Measurements from ENCODE around the gene VSNL1.

Gene VSNL1

DNA sequence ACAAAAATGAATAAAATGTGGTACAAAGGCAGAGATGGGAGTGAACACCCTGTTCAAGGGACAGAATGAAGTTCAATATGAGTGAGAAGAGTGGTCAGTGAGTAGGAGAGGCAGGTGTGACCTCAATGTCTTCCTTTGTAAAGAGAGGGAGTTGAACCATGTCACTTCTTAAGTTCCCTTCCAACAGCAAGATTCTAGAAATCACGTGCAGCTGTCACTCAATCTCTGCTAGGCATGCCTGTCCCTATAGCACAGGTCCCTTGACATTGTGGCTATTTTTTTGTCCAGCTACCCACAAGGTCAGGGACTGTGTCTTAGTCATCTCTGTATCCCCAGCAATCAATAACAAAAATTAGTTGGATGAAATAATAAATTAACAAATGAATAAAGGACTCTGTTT lies 66.9 kb downstream of the VSNL1 start:
- H4K20me1 ChIP-seq, result no peaks in the 10 kb centered on the region
- no peaks in the 10 kb centered on the region for H3K27me3 ChIP-seq
- H3K4me2 ChIP-seq, result no peak overlapping the region
- H3K36me3 ChIP-seq, result no peaks in the 10 kb centered on the region
- no peak overlapping the region for H3K9ac ChIP-seq
- TF ChIP-seq Cebpa-rat (IDR thresholded peaks at IDR 0.05), result no peak
- H3K4me3 ChIP-seq, result no peak overlapping the region
- no peaks in the 10 kb centered on the region for H3K4me1 ChIP-seq
- no peak overlapping the region for H3K27ac ChIP-seq
- no peaks in the 10 kb centered on the region for H3K9me3 ChIP-seq

DNA sequence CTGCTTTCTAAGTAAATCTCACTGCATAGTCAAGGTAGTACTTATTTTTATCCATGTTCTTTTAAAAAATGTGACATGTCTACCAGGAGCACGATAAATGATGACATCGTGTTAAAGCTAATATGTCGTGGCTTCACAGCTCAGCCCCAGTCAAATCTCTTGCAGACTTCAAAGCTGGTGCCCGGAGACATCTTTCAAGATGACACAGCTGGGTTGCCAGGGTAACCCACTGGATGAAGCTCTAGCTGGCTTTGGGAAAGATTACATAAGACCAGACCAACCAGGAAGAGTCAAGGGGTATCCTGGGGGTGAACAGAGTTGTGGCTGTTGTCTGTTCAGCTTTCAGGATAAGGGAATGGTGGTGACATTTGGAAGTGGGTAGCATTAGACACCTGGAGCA lies 67.8 kb downstream of the VSNL1 start:
- TF ChIP-seq Cebpa-rat (IDR thresholded peaks at IDR 0.05), result no peak
- Histone ChIP-seq H3K4me2 (no peak overlapping the region), H3K4me1 (no peaks in the 10 kb centered on the region), H3K27ac (no peak overlapping the region), H3K9me3 (no peaks in the 10 kb centered on the region), H3K36me3 (no peaks in the 10 kb centered on the region), H3K9ac (no peak overlapping the region), H4K20me1 (no peaks in the 10 kb centered on the region), H3K4me3 (no peak overlapping the region), H3K27me3 (no peaks in the 10 kb centered on the region)

- H3K36me3 ChIP-seq, result no peaks in the 10 kb centered on the region
- no peak overlapping the region for H3K4me3 ChIP-seq
- no peak overlapping the region for H3K9ac ChIP-seq
- no peaks in the 10 kb centered on the region for H4K20me1 ChIP-seq
- no peaks in the 10 kb centered on the region for H3K4me1 ChIP-seq
- H3K27ac ChIP-seq, result no peak overlapping the region
- no peak overlapping the region for H3K4me2 ChIP-seq
- TF ChIP-seq Cebpa-rat (IDR thresholded peaks at IDR 0.05), result no peak
- H3K9me3 ChIP-seq, result no peaks in the 10 kb centered on the region
- H3K27me3 ChIP-seq, result no peaks in the 10 kb centered on the region
Measured at GRCh38 chr2:17610521-17610920, 70.0 kb downstream of the VSNL1 start.

GRCh38 chr2:17611036-17611435 lies 70.5 kb downstream of the VSNL1 start:
- no peaks in the 10 kb centered on the region for H3K27me3 ChIP-seq
- no peaks in the 10 kb centered on the region for H4K20me1 ChIP-seq
- no peak overlapping the region for H3K4me3 ChIP-seq
- H3K36me3 ChIP-seq, result no peaks in the 10 kb centered on the region
- TF ChIP-seq Cebpa-rat (IDR thresholded peaks at IDR 0.05), result no peak
- H3K27ac ChIP-seq, result no peak overlapping the region
- H3K9me3 ChIP-seq, result no peaks in the 10 kb centered on the region
- no peak overlapping the region for H3K4me2 ChIP-seq
- peaks cover 4% of the 10 kb centered on the region; the same call in 1 of the 2 replicates for H3K4me1 ChIP-seq
- no peak overlapping the region for H3K9ac ChIP-seq

- no peaks in the 10 kb centered on the region for H3K27me3 ChIP-seq
- TF ChIP-seq Cebpa-rat (IDR thresholded peaks at IDR 0.05), result no peak
- no peaks in the 10 kb centered on the region for H3K36me3 ChIP-seq
- no peak overlapping the region for H3K9ac ChIP-seq
- no peak overlapping the region for H3K4me2 ChIP-seq
- H3K4me3 ChIP-seq, result no peak overlapping the region
- no peaks in the 10 kb centered on the region for H3K9me3 ChIP-seq
- peaks cover 9% of the 10 kb centered on the region; the same call in 1 of the 2 replicates for H3K4me1 ChIP-seq
- no peaks in the 10 kb centered on the region for H4K20me1 ChIP-seq
- H3K27ac ChIP-seq, result no peak overlapping the region
Measured at GRCh38 chr2:17614174-17614930, 73.9 kb downstream of the VSNL1 start.

DNA sequence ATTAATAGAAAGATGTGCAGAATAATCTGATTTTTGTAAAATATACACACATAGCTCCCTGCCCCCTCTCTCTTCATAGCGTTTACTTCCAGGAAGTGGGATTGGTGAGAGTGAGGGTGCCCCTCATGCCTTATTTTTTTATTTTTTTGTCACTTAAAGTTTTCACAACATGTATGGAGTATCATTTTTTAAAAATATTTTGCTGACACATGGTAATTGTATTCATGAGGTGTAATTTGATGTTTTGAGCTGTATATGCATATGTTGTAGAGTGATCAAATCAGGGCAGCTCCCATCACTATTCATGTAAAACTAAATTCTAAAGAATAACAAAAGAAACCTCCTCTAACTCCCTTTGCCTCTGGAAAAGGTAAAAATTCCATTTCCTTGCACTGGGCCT lies 74.7 kb downstream of the VSNL1 start:
- Histone ChIP-seq H3K27ac (no peak overlapping the region), H3K27me3 (no peaks in the 10 kb centered on the region), H3K4me1 (peaks cover 9% of the 10 kb centered on the region; the same call in 1 of the 2 replicates), H3K4me3 (no peak overlapping the region), H3K9ac (no peak overlapping the region), H3K36me3 (no peaks in the 10 kb centered on the region), H3K4me2 (no peak overlapping the region), H3K9me3 (no peaks in the 10 kb centered on the region), H4K20me1 (no peaks in the 10 kb centered on the region)
- TF ChIP-seq Cebpa-rat (IDR thresholded peaks at IDR 0.05), result no peak

DNA sequence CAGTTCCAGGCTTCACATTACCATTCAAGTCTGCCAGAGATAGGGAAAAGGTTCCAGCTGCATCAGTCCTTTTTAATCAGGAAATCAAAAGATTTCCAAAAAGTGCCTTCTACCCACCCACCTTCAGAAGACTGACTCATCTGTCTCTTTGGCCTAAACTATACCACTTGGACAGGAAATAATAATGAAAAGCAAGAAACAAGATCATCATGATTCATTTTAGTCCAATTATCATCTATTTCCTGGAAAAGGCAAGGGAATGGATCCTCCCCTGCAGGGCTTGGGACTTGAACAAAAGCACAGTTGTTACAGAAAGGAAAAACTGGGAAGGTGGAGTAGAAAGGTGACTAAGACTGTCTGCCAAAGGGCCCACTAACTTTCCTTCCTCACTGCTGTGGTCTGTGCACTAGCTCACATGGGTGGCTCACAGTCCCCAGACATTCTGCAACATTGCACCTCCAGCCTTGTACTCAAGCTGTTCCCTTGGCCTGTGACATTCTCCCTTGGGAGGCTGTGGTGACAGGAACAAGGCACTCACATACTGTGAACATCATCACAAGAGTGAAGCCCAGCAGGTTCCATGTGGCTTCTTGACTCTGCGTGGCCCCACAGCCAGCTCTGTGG lies 75.3 kb downstream of the VSNL1 start:
- H4K20me1 ChIP-seq, result no peaks in the 10 kb centered on the region
- no peak overlapping the region for H3K4me3 ChIP-seq
- TF ChIP-seq Cebpa-rat (IDR thresholded peaks at IDR 0.05), result no peak
- peaks cover 9% of the 10 kb centered on the region; the same call in 1 of the 2 replicates for H3K4me1 ChIP-seq
- no peak overlapping the region for H3K4me2 ChIP-seq
- H3K9ac ChIP-seq, result no peak overlapping the region
- H3K36me3 ChIP-seq, result no peaks in the 10 kb centered on the region
- H3K27ac ChIP-seq, result no peak overlapping the region
- no peaks in the 10 kb centered on the region for H3K9me3 ChIP-seq
- no peaks in the 10 kb centered on the region for H3K27me3 ChIP-seq

DNA sequence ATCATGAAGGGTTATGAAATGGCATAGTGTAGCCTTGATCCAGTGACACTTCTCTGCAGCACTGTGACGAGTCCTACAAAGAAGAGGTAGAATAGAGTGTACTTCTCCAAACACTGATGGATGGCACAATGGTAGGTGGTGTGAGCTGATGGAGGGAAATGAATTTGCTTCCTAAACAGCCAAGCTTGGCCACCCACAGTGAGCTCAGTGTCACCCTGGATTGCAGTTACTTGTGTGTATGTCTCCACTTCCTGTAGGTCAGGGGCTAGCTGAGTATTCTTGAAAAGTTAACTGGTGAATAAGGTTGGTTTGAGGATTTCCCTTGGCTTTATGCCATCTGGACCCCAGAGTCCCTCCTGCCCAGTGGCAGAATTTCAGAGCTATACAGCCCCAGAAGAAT lies 75.9 kb downstream of the VSNL1 start:
- Histone ChIP-seq H3K27ac (no peak overlapping the region), H3K36me3 (no peaks in the 10 kb centered on the region), H3K27me3 (no peaks in the 10 kb centered on the region), H3K9ac (no peak overlapping the region), H3K4me1 (peaks cover 9% of the 10 kb centered on the region; the same call in 1 of the 2 replicates), H3K9me3 (no peaks in the 10 kb centered on the region), H4K20me1 (no peaks in the 10 kb centered on the region), H3K4me2 (no peak overlapping the region), H3K4me3 (no peak overlapping the region)
- no peak for TF ChIP-seq Cebpa-rat (IDR thresholded peaks at IDR 0.05)

- no peaks in the 10 kb centered on the region for H4K20me1 ChIP-seq
- H3K27me3 ChIP-seq, result no peaks in the 10 kb centered on the region
- H3K9ac ChIP-seq, result no peak overlapping the region
- no peaks in the 10 kb centered on the region for H3K9me3 ChIP-seq
- H3K4me3 ChIP-seq, result no peak overlapping the region
- peaks cover 9% of the 10 kb centered on the region; the same call in 1 of the 2 replicates for H3K4me1 ChIP-seq
- no peak overlapping the region for H3K27ac ChIP-seq
- no peak overlapping the region for H3K4me2 ChIP-seq
- TF ChIP-seq Cebpa-rat (IDR thresholded peaks at IDR 0.05), result no peak
- H3K36me3 ChIP-seq, result no peaks in the 10 kb centered on the region
Measured at GRCh38 chr2:17617516-17617915, 77.0 kb downstream of the VSNL1 start.

GRCh38 chr2:17617955-17618354 lies 77.5 kb downstream of the VSNL1 start:
- Histone ChIP-seq H3K4me3 (no peak overlapping the region), H3K4me1 (peaks cover 9% of the 10 kb centered on the region; the same call in 1 of the 2 replicates), H3K9ac (no peak overlapping the region), H4K20me1 (no peaks in the 10 kb centered on the region), H3K9me3 (no peaks in the 10 kb centered on the region), H3K36me3 (no peaks in the 10 kb centered on the region), H3K27ac (no peak overlapping the region), H3K4me2 (no peak overlapping the region), H3K27me3 (no peaks in the 10 kb centered on the region)
- no peak for TF ChIP-seq Cebpa-rat (IDR thresholded peaks at IDR 0.05)

All from BLaER1 (cell line).